GM23338 (cell line): ENCODE measurements around the gene CNTN5.

Source experiments
- CREB1 ChIP-seq: fragments of 250-450 bp; sonication (Bioruptor Pico); IDR thresholded peaks from 2 replicates; pipeline ENCODE4 v1.5.0; 2020; ENCODE audit warnings: low read depth, mild to moderate bottlenecking, moderate library complexity
- EZH2 ChIP-seq: fragments of 200-600 bp; sonication (generic); IDR thresholded peaks from one replicate; pipeline ENCODE4 v1.8.0; 2017; ENCODE audit warnings: antibody characterized with exemption, mild to moderate bottlenecking, low read depth; ENCODE audit not compliant: unreplicated experiment
- EZH2phosphoT487 ChIP-seq: fragments of 200-600 bp; sonication (generic); IDR thresholded peaks from one replicate; pipeline ENCODE4 v1.8.1; 2018; ENCODE audit warnings: antibody characterized with exemption; ENCODE audit not compliant: unreplicated experiment
- POLR2AphosphoS5 ChIP-seq: IDR thresholded peaks from 2 replicates; pipeline ENCODE4 v1.6.1; 2016; ENCODE audit warnings: antibody characterized with exemption, low read depth
- STAT1 ChIP-seq: IDR thresholded peaks from one replicate; pipeline ENCODE4 v1.6.1; 2016; ENCODE audit warnings: antibody characterized with exemption; ENCODE audit not compliant: unreplicated experiment
- ZNF114 ChIP-seq: fragments of 250-450 bp; sonication (Bioruptor Pico); IDR thresholded peaks from 2 replicates; pipeline ENCODE4 v1.5.0; 2020; ENCODE audit warnings: mild to moderate bottlenecking, moderate library complexity
- TF ChIP-seq, protein P1 (sequence below), 2 experiments: fragments of 200-600 bp in 1 of 2; sonication (generic) in 1 of 2; conservative IDR thresholded peaks; 2 replicates each; pipeline versions ENCODE4 v1.5.1 to v1.6.1; 2016 to 2017; ENCODE audit warnings: antibody characterized with exemption in 2 of 2, low read depth in 2 of 2, mild to moderate bottlenecking in 2 of 2, moderate library complexity in 1 of 2
- TF ChIP-seq, protein P2 (sequence below): IDR thresholded peaks from one replicate; pipeline ENCODE4 v1.6.1; 2018; ENCODE audit warnings: antibody characterized with exemption; ENCODE audit not compliant: unreplicated experiment

DNA sequence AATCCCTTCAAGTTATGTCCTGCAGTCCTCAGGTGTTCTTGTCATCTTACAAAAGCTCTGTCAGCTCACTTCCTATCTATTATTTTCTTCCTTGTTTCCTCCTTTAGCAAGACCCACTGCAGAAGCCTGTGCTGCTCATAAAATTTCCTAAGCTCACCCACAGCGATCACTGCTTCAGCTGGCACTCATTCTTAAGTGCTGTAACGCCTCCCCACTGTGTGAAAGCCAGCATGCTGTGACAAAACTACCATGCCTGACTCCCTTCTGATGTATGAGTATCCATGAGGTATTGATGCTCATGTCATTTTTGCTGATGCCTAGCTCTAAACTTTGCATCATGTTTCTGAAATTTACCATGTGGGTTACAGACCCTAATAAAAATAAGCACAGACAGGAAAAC lies 41.5 kb upstream of the CNTN5 start:
- no peak for TF ChIP-seq EZH2
- TF ChIP-seq, protein P1, sequence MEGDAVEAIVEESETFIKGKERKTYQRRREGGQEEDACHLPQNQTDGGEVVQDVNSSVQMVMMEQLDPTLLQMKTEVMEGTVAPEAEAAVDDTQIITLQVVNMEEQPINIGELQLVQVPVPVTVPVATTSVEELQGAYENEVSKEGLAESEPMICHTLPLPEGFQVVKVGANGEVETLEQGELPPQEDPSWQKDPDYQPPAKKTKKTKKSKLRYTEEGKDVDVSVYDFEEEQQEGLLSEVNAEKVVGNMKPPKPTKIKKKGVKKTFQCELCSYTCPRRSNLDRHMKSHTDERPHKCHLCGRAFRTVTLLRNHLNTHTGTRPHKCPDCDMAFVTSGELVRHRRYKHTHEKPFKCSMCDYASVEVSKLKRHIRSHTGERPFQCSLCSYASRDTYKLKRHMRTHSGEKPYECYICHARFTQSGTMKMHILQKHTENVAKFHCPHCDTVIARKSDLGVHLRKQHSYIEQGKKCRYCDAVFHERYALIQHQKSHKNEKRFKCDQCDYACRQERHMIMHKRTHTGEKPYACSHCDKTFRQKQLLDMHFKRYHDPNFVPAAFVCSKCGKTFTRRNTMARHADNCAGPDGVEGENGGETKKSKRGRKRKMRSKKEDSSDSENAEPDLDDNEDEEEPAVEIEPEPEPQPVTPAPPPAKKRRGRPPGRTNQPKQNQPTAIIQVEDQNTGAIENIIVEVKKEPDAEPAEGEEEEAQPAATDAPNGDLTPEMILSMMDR (conservative IDR thresholded peaks at IDR 0.05; ENCODE audit: low read depth in 2 of 2) = no peak
- TF ChIP-seq POLR2AphosphoS5 = no peak
- TF ChIP-seq, protein P2, sequence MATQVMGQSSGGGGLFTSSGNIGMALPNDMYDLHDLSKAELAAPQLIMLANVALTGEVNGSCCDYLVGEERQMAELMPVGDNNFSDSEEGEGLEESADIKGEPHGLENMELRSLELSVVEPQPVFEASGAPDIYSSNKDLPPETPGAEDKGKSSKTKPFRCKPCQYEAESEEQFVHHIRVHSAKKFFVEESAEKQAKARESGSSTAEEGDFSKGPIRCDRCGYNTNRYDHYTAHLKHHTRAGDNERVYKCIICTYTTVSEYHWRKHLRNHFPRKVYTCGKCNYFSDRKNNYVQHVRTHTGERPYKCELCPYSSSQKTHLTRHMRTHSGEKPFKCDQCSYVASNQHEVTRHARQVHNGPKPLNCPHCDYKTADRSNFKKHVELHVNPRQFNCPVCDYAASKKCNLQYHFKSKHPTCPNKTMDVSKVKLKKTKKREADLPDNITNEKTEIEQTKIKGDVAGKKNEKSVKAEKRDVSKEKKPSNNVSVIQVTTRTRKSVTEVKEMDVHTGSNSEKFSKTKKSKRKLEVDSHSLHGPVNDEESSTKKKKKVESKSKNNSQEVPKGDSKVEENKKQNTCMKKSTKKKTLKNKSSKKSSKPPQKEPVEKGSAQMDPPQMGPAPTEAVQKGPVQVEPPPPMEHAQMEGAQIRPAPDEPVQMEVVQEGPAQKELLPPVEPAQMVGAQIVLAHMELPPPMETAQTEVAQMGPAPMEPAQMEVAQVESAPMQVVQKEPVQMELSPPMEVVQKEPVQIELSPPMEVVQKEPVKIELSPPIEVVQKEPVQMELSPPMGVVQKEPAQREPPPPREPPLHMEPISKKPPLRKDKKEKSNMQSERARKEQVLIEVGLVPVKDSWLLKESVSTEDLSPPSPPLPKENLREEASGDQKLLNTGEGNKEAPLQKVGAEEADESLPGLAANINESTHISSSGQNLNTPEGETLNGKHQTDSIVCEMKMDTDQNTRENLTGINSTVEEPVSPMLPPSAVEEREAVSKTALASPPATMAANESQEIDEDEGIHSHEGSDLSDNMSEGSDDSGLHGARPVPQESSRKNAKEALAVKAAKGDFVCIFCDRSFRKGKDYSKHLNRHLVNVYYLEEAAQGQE = no peak
- TF ChIP-seq STAT1 = no peak
- TF ChIP-seq EZH2phosphoT487 = no peak
- TF ChIP-seq ZNF114 (CRISPR knock-in tag) = no peak
- TF ChIP-seq CREB1 (CRISPR knock-in tag) = no peak
